ENCODE data around the gene ATAD3B. TPM values are rescaled to one million over a fixed set of nuclear protein-coding genes. Genes with fewer than 3 reads are reported as not detected.

The ATAD3B gene
- total RNA-seq, 1 experiment from 2014 or later = 46.9 TPM

DNA sequence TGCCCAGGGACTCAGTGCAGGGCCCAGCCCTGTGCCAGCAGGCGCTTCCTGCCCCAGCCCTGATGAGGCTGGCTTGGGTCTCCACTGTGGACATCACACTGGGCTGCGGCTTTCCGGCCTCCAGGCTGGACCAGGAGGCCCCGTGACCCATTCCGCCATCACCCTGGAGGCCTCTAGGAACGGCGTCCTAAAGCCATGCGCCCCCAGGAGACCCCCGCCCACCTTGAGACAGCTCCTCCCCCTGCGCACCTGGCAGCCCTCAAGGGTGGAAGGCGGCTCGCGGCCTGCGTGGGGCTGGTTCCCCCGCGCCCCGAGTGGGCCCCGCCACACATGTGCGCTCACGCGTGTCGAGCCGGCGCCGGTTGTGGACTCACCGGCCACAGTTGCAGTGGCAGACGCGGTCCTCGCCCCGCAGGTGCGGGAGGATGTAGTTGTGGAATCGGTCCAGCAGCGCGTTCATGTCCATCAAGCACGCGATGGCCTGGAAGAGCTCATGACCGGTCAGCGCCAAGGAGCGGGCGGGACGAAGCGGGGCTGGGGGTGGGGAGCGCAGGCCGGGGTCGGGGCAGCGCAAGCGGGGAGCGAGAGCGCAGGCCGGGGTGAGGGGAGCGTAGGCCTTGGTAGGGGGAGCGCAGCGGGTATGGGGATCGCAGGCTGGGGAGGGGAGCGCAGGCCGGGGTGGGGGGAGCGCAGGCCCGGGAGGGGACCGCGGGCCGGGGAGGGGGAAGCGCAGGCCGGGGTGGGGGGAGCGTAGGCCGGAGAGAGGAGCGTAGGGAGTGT is 67.9 kb downstream of the ATAD3B start:
- CTCF ChIA-PET = no interaction called here
- Mint-ChIP-seq H3K36me3 (ENCODE audit: insufficient read depth, unreplicated experiment) (peaks cover 28% of the 10 kb centered on the region), H3K9me3 (ENCODE audit: unreplicated experiment) (no peaks in the 10 kb centered on the region), H3K4me1 (ENCODE audit: insufficient read depth, unreplicated experiment) (no peaks in the 10 kb centered on the region), H3K27ac (ENCODE audit: low read depth, unreplicated experiment) (no peak overlapping the region), H3K4me3 (ENCODE audit: unreplicated experiment) (no peak overlapping the region), H3K27me3 (ENCODE audit: insufficient read depth, unreplicated experiment) (no peaks in the 10 kb centered on the region)
- TF ChIP-seq CTCF (IDR thresholded peaks at IDR 0.05; ENCODE audit: unreplicated experiment) = no peak
- POLR2A ChIA-PET = no interaction called here
- DNase-seq (ENCODE audit: unreplicated experiment) = no peak
- BruUV-seq (replicated peaks) = no TSS peak
- intact Hi-C loops (cut with micrococcal nuclease) = no loop called here

DNA sequence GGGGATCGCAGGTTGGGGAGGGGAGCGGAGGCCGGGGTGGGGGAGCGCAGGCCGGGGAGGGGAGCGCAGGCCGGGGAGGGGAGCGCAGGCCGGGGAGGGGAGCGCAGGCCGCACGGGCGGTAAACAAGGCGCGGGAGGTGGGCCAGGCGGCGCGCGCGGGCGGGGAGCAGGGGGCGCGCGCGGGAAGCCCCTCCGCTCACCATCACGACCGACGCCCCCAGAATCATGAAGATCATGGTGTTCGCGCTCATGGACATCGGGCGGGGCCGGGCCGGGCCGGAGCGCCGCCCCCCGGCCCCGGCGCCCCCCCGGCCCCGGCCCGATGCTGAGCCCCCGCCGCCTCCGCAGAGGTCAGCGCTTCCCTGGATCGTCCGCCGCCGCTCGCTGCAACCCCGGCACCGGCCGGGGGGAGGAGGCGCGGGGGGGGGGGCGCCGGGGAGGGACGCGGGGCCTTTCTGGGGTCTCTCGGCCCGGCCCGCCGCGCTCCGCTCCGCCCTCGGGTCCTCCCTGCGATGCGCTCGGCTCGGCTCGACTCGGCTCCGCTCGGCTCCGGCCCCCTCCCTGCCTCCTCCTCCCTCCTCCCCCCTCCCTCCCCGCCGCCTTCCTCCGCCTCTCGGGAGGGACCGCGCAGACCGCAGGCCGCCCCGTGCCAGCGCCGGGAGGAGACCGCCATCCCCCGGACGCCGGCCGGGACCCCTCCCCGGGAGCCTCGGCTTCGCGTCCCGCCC is 68.7 kb downstream of the ATAD3B start, which contains the start of gene TMEM240:
TSS of gene TMEM240 (minus strand) at position 535 of the 728 bp plus-strand sequence. CDS start at position 257, 278 bp downstream.
- ChIA-PET POLR2A (no interaction called here), CTCF (no interaction called here)
- no peaks in the 10 kb centered on the region for H3K4me1 Mint-ChIP-seq (ENCODE audit: insufficient read depth, unreplicated experiment)
- H3K36me3 Mint-ChIP-seq (ENCODE audit: insufficient read depth, unreplicated experiment) = peaks cover 33% of the 10 kb centered on the region
- H3K27ac Mint-ChIP-seq (ENCODE audit: low read depth, unreplicated experiment) = no peak within 1 kb of the TSS
- H3K9me3 Mint-ChIP-seq (ENCODE audit: unreplicated experiment) = no peaks in the 10 kb centered on the region
- H3K4me3 Mint-ChIP-seq (ENCODE audit: unreplicated experiment) = no peak within 1 kb of the TSS
- DNase-seq (ENCODE audit: unreplicated experiment) = no peak
- BruUV-seq (replicated peaks) = no TSS peak
- intact Hi-C loops (cut with micrococcal nuclease) = no loop called here
- no peaks in the 10 kb centered on the region for H3K27me3 Mint-ChIP-seq (ENCODE audit: insufficient read depth, unreplicated experiment)
- no peak for TF ChIP-seq CTCF (IDR thresholded peaks at IDR 0.05; ENCODE audit: unreplicated experiment)

DNA sequence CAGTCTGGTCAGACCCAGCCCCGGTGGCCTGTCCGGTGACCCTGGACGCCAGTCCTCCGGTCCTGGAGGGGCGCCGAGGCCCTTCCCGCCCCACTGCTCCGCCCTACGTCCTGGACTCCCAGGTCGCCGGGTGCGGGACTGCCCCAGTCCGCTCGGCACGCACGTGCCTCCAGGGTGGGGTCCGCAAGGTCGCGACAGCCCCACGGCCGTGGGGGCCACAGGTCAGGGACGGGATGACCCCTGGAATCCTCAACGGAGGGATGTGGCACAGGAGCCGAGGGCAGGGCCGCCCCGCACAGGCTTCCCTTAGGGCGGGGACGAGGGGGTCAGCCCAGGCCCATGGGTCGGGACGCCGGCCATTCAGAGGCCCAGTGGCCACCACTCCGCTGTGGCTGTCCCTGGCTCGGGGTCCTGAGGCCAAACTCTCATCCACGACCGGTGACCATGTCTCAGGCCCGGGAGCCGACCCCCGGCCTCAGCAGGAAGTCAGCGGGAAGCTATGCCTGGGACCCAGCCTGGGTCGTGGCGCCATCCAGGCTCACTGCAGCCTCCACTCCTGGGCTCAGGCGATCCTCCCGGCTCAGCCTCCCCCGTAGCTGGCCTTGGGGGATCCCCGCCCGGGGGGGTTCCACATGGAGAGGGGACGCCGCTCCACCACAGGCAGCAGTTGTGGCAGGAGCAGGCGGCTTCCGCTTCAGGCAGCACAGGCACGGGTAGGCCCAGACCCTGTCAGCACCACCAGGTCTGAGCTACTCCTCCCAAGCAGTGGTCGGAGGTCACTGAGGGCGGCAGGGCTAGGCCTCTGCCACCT is 69.5 kb downstream of the ATAD3B start:
- no peak for TF ChIP-seq CTCF (IDR thresholded peaks at IDR 0.05; ENCODE audit: unreplicated experiment)
- Mint-ChIP-seq H3K27ac (ENCODE audit: low read depth, unreplicated experiment) (no peak overlapping the region), H3K9me3 (ENCODE audit: unreplicated experiment) (no peaks in the 10 kb centered on the region), H3K4me3 (ENCODE audit: unreplicated experiment) (no peak overlapping the region), H3K36me3 (ENCODE audit: insufficient read depth, unreplicated experiment) (peaks cover 35% of the 10 kb centered on the region), H3K27me3 (ENCODE audit: insufficient read depth, unreplicated experiment) (no peaks in the 10 kb centered on the region), H3K4me1 (ENCODE audit: insufficient read depth, unreplicated experiment) (no peaks in the 10 kb centered on the region)
- no TSS peak for BruUV-seq (replicated peaks)
- DNase-seq (ENCODE audit: unreplicated experiment) = no peak
- intact Hi-C loops (cut with micrococcal nuclease) = no loop called here
- POLR2A ChIA-PET = interaction anchor here (1.2 kb wide), 1 partner anchor 11 kb away, joined by 3 read pairs; no protein-coding TSS in a partner anchor
- CTCF ChIA-PET = no interaction called here

All from MCF 10A (cell line).